PFSK-1 (cell line): ENCODE results near the gene ITK.

Experiments
- FOXP2 ChIP-seq: optimal IDR thresholded peaks from 2 replicates; pipeline ENCODE3; 2011; ENCODE audit warnings: borderline replicate concordance, control low read depth, inconsistent platforms; ENCODE audit not compliant: insufficient read depth; ENCODE audit errors: extremely low read length, extremely low read depth
- POLR2AphosphoS5 ChIP-seq: IDR thresholded peaks from 2 replicates; pipeline ENCODE4 v1.6.1; 2012; ENCODE audit warnings: low read depth, mild to moderate bottlenecking, control low read depth, low read length, moderate library complexity
- REST ChIP-seq, 2 experiments: IDR thresholded peaks; 2 replicates each; pipeline versions ENCODE4 v1.6.1 to v1.8.0; 2011 to 2012; ENCODE audit warnings: low read depth in 2 of 2, low read length in 2 of 2, control low read depth in 1 of 2, inconsistent platforms in 1 of 2, mild to moderate bottlenecking in 1 of 2, moderate library complexity in 1 of 2; ENCODE audit not compliant: insufficient read depth in 1 of 2
- SIN3A ChIP-seq: IDR thresholded peaks from 2 replicates; pipeline ENCODE4 v1.6.1; 2012; ENCODE audit warnings: mild to moderate bottlenecking, low read length, moderate library complexity, borderline replicate concordance; ENCODE audit not compliant: insufficient read depth
- TAF1 ChIP-seq: IDR thresholded peaks from 2 replicates; pipeline ENCODE4 v1.6.1; 2012; ENCODE audit warnings: low read length, control low read depth, borderline replicate concordance; ENCODE audit not compliant: insufficient read depth

The ITK gene

DNA sequence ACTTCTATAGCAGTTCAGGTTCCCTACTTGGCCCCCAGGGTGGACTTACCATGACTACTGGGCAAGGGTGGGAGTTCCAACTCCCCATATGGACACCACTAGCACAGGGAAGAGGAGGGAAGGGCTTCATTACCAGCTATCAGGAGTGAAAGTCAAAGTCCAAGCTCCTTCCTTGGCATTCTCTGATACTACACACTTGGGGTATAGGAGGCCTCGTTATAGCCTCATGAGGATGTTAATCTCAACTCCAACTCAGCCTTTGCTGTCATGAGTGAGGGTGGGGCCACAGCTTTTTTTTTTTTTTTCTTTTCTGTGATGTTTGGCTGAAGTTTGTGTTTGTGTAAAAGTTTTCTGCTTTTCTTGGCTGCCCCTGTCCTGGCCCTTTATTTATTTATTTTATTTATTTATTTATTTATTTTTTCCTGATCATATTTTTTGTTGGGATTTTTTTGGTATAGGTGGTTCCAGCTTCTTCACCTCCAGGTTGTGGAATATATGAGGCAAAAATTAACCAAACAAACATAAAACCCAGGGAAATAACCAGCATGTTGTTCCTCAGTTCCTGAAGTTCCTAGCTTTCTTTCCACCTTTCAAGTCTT is 23.2 kb upstream of the ITK start:
- TF ChIP-seq POLR2AphosphoS5 (no peak), FOXP2 (no peak), SIN3A (no peak), REST (IDR thresholded peaks at IDR 0.05; ENCODE audit: insufficient read depth in 1 of 2, low read depth in 2 of 2, low read length in 2 of 2) (no peak), TAF1 (no peak)

DNA sequence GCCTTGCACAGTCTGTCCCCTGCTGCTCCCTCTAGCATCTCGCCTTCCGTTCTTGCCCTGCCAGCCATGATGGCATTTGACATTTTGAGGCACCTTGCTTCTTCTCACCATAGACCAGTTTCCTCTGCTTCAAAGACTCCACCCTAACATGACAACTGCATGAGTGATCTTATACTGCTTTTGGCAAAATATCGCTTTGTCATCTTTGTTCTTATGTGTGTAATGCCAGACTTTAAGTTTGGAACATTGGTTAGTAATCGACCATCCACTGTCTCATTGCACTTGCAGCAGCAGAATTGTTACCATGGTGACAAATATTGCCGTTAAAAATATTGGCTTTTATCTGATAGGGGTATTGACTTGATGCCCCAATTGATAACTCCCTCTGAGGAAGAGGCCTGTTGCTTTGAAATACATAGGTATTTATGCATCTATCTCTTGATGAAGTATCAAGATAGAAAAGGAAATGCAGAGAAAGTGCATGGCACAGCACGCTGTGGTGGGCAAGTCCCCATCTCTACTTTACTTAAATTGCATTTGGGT is 21.4 kb upstream of the ITK start:
- TF ChIP-seq POLR2AphosphoS5, result no peak
- no peak for TF ChIP-seq REST (IDR thresholded peaks at IDR 0.05; ENCODE audit: insufficient read depth in 1 of 2, low read depth in 2 of 2, low read length in 2 of 2)
- no peak for TF ChIP-seq SIN3A
- TF ChIP-seq FOXP2, result no peak
- no peak for TF ChIP-seq TAF1

DNA sequence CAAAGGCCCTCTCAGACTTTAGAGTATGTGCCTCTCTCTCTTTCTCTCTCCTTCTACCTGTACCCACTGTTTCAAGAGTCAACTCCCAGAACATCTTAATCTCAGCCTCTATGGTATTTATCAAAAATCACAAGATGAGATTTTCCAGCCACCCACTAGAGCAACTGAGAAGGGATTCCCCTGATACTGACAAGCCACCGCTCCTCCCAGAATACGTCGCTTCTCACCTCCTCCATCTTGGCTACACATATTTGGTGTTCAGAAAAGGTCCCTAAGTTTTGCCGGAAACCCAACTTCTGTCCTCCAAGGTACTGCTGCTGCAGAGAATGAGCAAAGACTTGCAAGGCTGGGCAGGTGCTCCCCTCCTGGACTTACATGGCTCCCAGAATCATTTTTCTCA is 20.6 kb upstream of the ITK start:
- TF ChIP-seq TAF1 (no peak), POLR2AphosphoS5 (no peak), SIN3A (no peak), FOXP2 (no peak), REST (IDR thresholded peaks at IDR 0.05; ENCODE audit: insufficient read depth in 1 of 2, low read depth in 2 of 2, low read length in 2 of 2) (no peak)

- no peak for TF ChIP-seq TAF1
- TF ChIP-seq REST (IDR thresholded peaks at IDR 0.05; ENCODE audit: insufficient read depth in 1 of 2, low read depth in 2 of 2, low read length in 2 of 2), result no peak
- TF ChIP-seq FOXP2, result no peak
- TF ChIP-seq SIN3A, result no peak
- TF ChIP-seq POLR2AphosphoS5, result no peak
Measured at GRCh38 chr5:157161996-157162395, 18.6 kb upstream of the ITK start.

DNA sequence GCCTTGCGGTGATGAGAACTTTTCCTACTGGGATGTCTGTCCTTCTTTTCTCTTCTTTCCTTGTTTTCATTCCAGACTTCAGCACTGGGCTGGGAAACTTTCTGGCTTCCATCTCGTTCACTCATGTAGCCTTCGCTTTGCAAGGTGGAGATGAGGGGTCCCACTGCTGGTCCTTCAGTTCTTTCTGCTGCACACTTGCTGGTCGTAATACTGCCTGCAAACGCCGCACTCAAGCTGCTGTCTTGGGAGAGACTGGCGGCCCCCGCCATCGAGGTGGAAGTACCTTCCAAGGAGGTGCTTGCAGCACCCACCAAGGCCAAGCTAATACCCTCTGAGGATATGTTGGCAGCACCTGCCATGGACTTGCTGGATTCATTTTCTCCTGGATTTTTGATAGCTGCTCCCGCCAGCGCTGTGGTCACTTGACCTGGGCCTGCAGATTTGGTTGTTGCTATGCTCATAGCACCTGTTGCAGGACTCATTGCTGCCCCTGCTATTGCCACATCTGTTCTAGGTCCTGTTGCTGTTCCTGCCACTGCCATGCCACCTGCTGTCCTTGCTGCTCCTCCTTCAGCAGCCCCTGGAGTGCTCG is 17.6 kb upstream of the ITK start:
- TF ChIP-seq SIN3A, result no peak
- TF ChIP-seq FOXP2, result no peak
- no peak for TF ChIP-seq REST (IDR thresholded peaks at IDR 0.05; ENCODE audit: insufficient read depth in 1 of 2, low read depth in 2 of 2, low read length in 2 of 2)
- no peak for TF ChIP-seq POLR2AphosphoS5
- no peak for TF ChIP-seq TAF1
